GM18511 (cell line): Measurements from ENCODE around the gene GRAMD4.
"Not testable (repeated sequence)": the region's sequence is repeated elsewhere in the genome, so short reads cannot be mapped to it uniquely, and the experiment has no call there.

Experiments used
- ATAC-seq: cut with Tn5 transposase; IDR thresholded peaks from one replicate; pipeline ENCODE4 v1.9.1; 2021; ENCODE audit warnings: mild to moderate bottlenecking, moderate library complexity; ENCODE audit not compliant: unreplicated experiment

Gene GRAMD4

GRCh38 chr22:46634973-46635685 lies 14.9 kb downstream of the GRAMD4 start:
- ATAC-seq: not testable (repeated sequence)

- ATAC-seq: no peak
These were observed 15.6 kb downstream of the GRAMD4 start for GRCh38 chr22:46635756-46636155.

GRCh38 chr22:46636221-46637002 lies 16.2 kb downstream of the GRAMD4 start:
- ATAC-seq: no peak

GRCh38 chr22:46637711-46638600 lies 17.8 kb downstream of the GRAMD4 start:
- no peak for ATAC-seq

- ATAC-seq: no peak
These were observed 18.6 kb downstream of the GRAMD4 start for GRCh38 chr22:46638601-46639431.

- no peak for ATAC-seq
These were observed 19.7 kb downstream of the GRAMD4 start for GRCh38 chr22:46639843-46640242.

GRCh38 chr22:46640293-46641055 lies 20.3 kb downstream of the GRAMD4 start:
- ATAC-seq: no peak

GRCh38 chr22:46641811-46642266 lies 21.7 kb downstream of the GRAMD4 start:
- no peak for ATAC-seq

- not testable (repeated sequence) for ATAC-seq
These were observed 22.8 kb downstream of the GRAMD4 start for GRCh38 chr22:46642840-46643480.

GRCh38 chr22:46646531-46647215 lies 26.5 kb downstream of the GRAMD4 start:
- no peak for ATAC-seq

GRCh38 chr22:46648225-46648820 lies 28.1 kb downstream of the GRAMD4 start:
- ATAC-seq: not testable (repeated sequence)

GRCh38 chr22:46649141-46650077 lies 29.2 kb downstream of the GRAMD4 start:
- no peak for ATAC-seq

GRCh38 chr22:46650078-46650810 lies 30.1 kb downstream of the GRAMD4 start:
- ATAC-seq: no peak

GRCh38 chr22:46651316-46651715 lies 31.1 kb downstream of the GRAMD4 start:
- ATAC-seq: no peak

- ATAC-seq: no peak
These were observed 32.1 kb downstream of the GRAMD4 start for GRCh38 chr22:46652081-46652846.
